HL-60 (cell line): Measurements from ENCODE around the gene TIMP4.
A peak's percentile ranks its signal among the peaks of the same experiment; 100 is the strongest.

Experiments
- DNase-seq, 2 experiments: peaks; one replicate each; pipeline ENCODE4 v3.0.0-alpha.2; 2010 to 2020; ENCODE audit warnings: low read depth in 1 of 2, low spot score in 1 of 2
- H3K27ac ChIP-seq: fragments of 250-450 bp; sonication (Bioruptor Pico); replicated peaks from 2 replicates; pipeline ENCODE4 v1.5.1; 2020; ENCODE audit warnings: mild to moderate bottlenecking, moderate library complexity
- H3K27me3 ChIP-seq: fragments of 250-450 bp; sonication (Bioruptor Pico); 2 replicates; pipeline ENCODE4 v1.5.1; 2021; ENCODE audit warnings: mild to moderate bottlenecking, moderate library complexity; ENCODE audit not compliant: insufficient read depth, poor library complexity, severe bottlenecking
- H3K4me3 ChIP-seq: replicated peaks from 2 replicates; pipeline ENCODE4 v1.5.1; 2011; ENCODE audit warnings: mild to moderate bottlenecking, control low read depth, low read length; ENCODE audit not compliant: insufficient read depth
- GABPA ChIP-seq: IDR thresholded peaks from 2 replicates; pipeline ENCODE4 v1.6.1; 2012; ENCODE audit warnings: low read depth
- POLR2AphosphoS5 ChIP-seq: IDR thresholded peaks from 2 replicates; pipeline ENCODE4 v1.6.1; 2012; ENCODE audit warnings: low read depth
- SPI1 ChIP-seq: IDR thresholded peaks from 2 replicates; pipeline ENCODE4 v1.6.1; 2012; ENCODE audit warnings: low read depth, mild to moderate bottlenecking, borderline replicate concordance
- TF ChIP-seq, protein P1 (sequence below): IDR thresholded peaks from one replicate; pipeline ENCODE4 v1.5.1; 2011; ENCODE audit warnings: low read length, control low read depth, inconsistent platforms; ENCODE audit not compliant: insufficient read depth
- TF ChIP-seq, protein P2 (sequence below): IDR thresholded peaks from 2 replicates; pipeline ENCODE4 v1.6.1; 2012; ENCODE audit warnings: low read depth; ENCODE audit not compliant: insufficient replicate concordance

Gene TIMP4

DNA sequence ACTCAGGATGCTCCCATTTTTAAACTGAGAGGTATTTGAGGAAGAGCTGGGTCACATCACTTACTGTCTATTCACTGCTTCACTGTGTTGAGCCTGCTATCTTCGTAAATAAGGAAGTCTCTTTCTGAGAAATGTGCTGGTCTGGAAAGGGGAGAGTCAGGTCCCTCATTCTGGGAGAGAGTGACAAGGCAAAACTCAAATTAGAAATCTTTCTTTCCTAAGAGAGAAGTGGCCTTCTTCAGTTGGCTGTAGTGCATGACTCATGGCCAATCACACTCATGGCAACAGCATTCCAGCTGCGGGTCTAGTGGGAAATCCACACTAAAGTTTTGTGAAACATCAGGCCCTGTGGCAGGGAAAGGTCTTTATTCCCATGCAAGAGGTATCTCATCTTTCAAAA, 11.5 kb upstream of the TIMP4 start:
- TF ChIP-seq GABPA (no peak), SPI1 (peak; percentile 83)
- TF ChIP-seq, protein P1, sequence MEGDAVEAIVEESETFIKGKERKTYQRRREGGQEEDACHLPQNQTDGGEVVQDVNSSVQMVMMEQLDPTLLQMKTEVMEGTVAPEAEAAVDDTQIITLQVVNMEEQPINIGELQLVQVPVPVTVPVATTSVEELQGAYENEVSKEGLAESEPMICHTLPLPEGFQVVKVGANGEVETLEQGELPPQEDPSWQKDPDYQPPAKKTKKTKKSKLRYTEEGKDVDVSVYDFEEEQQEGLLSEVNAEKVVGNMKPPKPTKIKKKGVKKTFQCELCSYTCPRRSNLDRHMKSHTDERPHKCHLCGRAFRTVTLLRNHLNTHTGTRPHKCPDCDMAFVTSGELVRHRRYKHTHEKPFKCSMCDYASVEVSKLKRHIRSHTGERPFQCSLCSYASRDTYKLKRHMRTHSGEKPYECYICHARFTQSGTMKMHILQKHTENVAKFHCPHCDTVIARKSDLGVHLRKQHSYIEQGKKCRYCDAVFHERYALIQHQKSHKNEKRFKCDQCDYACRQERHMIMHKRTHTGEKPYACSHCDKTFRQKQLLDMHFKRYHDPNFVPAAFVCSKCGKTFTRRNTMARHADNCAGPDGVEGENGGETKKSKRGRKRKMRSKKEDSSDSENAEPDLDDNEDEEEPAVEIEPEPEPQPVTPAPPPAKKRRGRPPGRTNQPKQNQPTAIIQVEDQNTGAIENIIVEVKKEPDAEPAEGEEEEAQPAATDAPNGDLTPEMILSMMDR: no peak
- TF ChIP-seq, protein P2, sequence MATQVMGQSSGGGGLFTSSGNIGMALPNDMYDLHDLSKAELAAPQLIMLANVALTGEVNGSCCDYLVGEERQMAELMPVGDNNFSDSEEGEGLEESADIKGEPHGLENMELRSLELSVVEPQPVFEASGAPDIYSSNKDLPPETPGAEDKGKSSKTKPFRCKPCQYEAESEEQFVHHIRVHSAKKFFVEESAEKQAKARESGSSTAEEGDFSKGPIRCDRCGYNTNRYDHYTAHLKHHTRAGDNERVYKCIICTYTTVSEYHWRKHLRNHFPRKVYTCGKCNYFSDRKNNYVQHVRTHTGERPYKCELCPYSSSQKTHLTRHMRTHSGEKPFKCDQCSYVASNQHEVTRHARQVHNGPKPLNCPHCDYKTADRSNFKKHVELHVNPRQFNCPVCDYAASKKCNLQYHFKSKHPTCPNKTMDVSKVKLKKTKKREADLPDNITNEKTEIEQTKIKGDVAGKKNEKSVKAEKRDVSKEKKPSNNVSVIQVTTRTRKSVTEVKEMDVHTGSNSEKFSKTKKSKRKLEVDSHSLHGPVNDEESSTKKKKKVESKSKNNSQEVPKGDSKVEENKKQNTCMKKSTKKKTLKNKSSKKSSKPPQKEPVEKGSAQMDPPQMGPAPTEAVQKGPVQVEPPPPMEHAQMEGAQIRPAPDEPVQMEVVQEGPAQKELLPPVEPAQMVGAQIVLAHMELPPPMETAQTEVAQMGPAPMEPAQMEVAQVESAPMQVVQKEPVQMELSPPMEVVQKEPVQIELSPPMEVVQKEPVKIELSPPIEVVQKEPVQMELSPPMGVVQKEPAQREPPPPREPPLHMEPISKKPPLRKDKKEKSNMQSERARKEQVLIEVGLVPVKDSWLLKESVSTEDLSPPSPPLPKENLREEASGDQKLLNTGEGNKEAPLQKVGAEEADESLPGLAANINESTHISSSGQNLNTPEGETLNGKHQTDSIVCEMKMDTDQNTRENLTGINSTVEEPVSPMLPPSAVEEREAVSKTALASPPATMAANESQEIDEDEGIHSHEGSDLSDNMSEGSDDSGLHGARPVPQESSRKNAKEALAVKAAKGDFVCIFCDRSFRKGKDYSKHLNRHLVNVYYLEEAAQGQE: no peak

DNA sequence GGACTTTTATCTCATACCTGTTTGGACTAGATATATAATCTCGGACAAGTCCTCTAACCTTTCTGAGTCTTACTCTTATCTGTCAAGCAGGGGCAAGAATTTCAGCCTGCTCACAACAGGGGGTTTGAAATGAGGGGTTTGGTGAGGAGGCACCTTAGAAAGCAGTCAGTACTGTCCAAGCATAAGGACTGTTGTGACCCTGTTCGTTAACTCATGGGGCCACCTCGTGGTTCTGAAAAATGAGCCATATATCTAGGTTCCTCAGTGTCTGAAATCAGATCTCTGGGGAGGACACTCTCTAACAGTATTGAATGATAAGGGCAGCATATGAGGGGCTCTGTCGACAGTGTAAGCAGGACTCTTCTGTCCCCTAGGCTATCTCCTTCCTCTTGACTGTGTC, 7.2 kb upstream of the TIMP4 start:
- Histone ChIP-seq H3K27ac (no peak overlapping the region), H3K4me3 (no peak overlapping the region), H3K27me3 (no peaks in the 10 kb centered on the region)
- TF ChIP-seq, protein P2: no peak
- no peak for TF ChIP-seq POLR2AphosphoS5
- TF ChIP-seq, protein P1: no peak
- TF ChIP-seq GABPA: no peak
- TF ChIP-seq SPI1: no peak
- DNase-seq: no peak

More for the DNA sequence above, 11.5 kb upstream of the TIMP4 start:
- peak overlapping the region; percentile 2; the same call in 1 of the 2 replicates for H3K27ac ChIP-seq
- H3K4me3 ChIP-seq: no peak overlapping the region
- peak; percentile 31 to 42 for DNase-seq
- no peaks in the 10 kb centered on the region for H3K27me3 ChIP-seq

DNA sequence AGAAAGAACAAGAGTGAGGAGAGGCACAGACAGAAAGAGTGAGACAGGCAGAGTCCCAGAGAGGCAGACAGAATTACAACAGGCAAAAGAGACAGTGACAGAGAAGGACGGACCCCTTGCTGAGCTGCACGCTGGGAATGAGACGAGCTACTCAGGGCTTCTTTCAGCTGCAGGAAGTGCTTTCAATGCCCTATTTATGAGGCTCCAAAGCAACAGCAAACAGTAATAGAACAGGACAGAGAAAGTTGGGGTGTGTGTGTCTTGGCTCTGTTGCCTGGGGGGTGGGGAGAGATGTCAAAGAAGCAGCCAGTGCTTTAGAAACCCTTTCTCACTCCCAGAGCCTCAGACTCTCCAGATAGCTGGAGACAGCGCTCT, 502 bp upstream of the TIMP4 start:
- H3K27ac ChIP-seq: no peak overlapping the region
- no peak overlapping the region for H3K4me3 ChIP-seq
- TF ChIP-seq, protein P2: no peak
- TF ChIP-seq POLR2AphosphoS5 (no peak), SPI1 (no peak)
- TF ChIP-seq, protein P1: no peak
- no peaks in the 10 kb centered on the region for H3K27me3 ChIP-seq
- no peak for DNase-seq
